ENCODE measurements around the gene PPFIBP1.
"Not testable (repeated sequence)": the region's sequence is repeated elsewhere in the genome, so short reads cannot be mapped to it uniquely, and the experiment has no call there.

Gene PPFIBP1

DNA sequence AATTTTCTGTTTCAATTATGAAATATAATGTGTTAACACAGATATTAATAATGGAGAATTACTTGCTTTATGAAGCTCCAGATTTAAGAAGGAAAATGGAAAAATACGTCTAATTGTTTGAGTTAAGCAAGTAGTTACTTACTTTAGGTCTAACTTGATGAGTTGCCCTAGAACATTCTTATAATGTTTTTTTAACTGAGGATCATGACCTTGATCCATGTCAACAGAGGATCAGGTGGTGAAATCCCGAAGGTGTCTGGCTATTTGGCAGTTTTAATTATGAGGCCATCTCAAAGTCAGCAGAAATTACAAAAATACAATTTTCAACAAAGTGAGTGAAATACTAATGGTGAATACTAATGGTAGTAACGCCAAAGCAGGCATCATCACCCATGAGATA, 115.3 kb downstream of the PPFIBP1 start:
- no peak overlapping the region for H3K27ac ChIP-seq
- no peak for TF ChIP-seq ZFX (IDR thresholded peaks at IDR 0.05; ENCODE audit: borderline replicate concordance)

DNA sequence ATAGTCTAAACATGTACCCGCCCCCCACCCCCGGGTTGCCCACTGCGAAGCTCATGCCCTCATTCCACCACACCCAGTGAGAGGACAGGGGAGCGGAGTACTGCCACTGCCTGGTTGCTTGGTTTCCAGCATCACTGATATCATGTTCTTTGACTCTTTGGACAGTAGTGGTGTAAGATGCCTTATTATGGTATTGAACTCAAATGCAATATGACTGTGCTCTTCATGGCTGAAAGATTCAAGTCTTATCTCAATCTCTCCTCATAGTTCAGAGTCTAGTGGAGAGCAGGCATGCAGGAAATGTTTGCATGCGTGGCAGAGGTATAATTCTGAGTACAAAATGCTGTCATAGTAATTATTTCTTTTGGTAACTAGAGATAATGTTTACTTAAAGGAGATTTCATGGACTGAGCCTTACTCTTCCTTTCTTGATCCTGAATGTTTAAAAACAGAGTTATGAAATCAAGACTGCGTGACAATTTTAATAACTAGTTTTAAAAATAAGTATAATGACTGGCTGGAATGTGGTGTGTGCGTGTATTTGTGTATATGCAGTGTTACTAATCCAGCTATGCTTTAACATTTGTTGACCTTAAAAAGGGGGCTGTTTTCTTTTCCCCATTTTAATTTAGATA, 116.7 kb downstream of the PPFIBP1 start:
- H3K27ac ChIP-seq: not testable (repeated sequence)

DNA sequence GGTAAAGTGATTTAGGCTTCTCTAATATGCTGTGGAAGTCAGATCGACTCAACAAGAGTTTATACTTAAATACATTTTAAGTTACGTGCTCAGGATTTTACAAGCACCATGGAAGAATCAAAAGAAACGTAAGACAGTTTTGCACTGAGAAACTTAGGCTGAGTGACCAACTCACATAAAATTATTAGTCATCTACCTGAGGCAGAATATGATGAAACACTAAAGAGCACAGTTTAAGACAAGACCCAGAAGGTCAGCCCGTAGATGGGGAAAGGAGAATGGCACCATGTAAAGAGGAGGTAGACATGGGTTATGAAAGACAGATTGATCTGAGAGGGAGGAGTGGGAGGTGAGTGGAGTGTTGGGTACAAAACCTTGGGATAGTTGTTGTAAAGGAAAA, 118.4 kb downstream of the PPFIBP1 start:
- H3K27ac ChIP-seq: not testable (repeated sequence)

DNA sequence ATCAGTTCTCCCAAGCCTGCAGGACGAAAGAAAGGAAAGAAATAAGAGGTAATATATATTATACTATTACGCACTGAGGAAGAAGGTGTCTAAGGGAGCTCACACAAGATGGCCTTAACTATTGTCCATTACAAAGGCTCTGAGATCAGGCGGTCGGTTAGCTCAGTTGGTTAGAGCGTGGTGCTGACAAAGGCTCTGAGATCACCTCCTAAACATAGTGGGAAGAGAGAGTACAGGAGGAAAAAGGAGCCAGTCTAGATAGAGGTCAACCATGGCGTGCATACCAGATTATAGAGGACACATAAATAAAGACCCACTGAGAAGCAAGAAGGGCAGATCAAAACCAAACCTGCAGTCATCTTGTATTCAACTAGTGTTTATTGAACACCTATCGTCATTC, 118.9 kb downstream of the PPFIBP1 start:
- not testable (repeated sequence) for H3K27ac ChIP-seq

DNA sequence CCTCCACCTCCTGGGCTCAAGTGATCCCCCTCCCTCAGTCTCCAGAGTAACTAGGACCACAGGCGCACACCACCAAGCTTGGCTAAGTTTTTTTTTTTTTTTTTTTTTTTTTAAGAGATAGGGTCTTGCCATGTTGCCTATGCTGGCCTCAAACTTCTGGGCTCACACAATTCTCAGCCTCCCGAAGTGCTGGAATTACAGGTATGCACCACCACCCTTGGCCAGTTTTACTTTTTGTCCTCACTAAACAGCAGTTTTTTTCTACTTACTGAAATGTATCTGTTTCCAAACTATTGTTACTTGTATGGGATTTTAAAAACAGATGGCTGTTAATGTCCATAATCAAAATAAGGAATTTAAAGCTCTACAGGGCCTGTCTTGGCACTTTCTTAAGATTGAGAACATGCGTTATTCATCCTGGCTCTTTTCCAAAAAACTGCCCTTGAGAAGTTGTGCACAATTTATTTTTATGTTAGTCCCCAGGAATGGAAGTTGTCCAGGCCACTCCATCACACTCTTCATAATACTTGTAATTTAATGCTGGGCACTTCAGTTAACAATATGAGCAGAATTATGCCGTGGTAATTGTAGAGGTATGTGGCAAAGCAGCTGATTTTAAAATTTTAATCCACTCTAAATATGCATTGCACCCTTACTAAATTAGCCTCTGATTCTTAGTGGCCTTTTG, 120.3 kb downstream of the PPFIBP1 start:
- no peak for TF ChIP-seq ZFX (IDR thresholded peaks at IDR 0.05; ENCODE audit: borderline replicate concordance)
- TF ChIP-seq, protein P1, sequence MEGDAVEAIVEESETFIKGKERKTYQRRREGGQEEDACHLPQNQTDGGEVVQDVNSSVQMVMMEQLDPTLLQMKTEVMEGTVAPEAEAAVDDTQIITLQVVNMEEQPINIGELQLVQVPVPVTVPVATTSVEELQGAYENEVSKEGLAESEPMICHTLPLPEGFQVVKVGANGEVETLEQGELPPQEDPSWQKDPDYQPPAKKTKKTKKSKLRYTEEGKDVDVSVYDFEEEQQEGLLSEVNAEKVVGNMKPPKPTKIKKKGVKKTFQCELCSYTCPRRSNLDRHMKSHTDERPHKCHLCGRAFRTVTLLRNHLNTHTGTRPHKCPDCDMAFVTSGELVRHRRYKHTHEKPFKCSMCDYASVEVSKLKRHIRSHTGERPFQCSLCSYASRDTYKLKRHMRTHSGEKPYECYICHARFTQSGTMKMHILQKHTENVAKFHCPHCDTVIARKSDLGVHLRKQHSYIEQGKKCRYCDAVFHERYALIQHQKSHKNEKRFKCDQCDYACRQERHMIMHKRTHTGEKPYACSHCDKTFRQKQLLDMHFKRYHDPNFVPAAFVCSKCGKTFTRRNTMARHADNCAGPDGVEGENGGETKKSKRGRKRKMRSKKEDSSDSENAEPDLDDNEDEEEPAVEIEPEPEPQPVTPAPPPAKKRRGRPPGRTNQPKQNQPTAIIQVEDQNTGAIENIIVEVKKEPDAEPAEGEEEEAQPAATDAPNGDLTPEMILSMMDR (IDR thresholded peaks at IDR 0.05): no peak
- no peak overlapping the region for H3K27ac ChIP-seq

DNA sequence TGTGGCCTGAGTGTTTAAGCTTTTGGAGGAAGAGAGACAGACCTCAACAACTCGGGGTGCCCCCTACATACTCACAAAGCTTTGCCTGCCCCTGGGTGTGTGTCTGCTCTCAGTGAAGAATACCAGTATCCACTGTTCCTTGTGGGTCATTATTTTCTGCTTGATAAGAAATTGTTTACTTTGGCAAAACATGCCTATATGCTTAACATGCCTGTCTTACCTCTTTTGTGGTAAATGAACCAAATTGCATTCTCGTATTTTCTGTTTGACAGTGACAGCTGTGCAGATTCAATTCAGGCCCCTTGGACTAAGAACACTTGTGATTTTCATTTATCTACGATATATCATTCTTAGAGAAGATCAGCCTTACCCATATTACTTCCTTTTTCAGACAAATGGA, 121.7 kb downstream of the PPFIBP1 start:
- H3K27ac ChIP-seq: no peak overlapping the region
- TF ChIP-seq, protein P1 (IDR thresholded peaks at IDR 0.05): no peak
- TF ChIP-seq ZFX (IDR thresholded peaks at IDR 0.05; ENCODE audit: borderline replicate concordance): no peak

DNA sequence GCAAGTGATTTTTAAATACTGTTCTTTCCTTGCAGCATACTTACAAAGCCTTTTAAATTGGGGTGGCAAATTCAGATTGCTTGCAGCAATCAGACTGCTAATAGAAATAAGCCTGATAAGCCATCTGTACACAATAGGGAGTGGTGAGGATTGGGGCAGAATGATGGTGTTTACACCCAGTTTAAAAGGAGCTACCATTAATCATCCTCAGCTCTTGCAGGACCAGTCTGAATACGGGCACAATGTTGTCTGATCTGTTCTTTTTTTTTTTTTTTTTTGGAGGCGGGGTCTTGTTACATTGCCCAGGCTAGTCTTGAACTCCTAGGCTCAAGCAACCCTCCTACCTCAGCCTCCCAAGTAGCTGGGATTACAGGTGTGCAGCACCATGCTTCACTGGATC, 122.1 kb downstream of the PPFIBP1 start:
- TF ChIP-seq, protein P1 (IDR thresholded peaks at IDR 0.05): no peak
- TF ChIP-seq ZFX (IDR thresholded peaks at IDR 0.05; ENCODE audit: borderline replicate concordance): no peak
- no peak overlapping the region for H3K27ac ChIP-seq

DNA sequence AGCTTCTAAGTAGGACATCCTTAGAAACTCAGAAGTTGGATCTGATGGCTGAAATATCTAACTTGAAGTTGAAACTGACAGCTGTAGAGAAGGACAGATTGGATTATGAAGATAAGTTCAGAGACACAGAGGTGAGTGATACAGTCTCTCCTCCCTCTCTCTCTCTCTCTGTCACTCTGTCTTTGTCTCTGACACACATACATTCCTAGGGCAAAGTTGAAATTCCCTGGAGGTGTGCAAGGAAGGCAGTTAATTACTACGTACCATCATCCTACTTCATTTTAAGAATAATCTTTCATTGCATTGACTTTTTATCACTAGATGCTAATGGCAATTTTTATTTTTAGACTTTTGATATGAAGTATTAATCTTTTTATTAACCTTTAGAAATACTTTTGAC, 126.0 kb downstream of the PPFIBP1 start:
- H3K27ac ChIP-seq: no peak overlapping the region

DNA sequence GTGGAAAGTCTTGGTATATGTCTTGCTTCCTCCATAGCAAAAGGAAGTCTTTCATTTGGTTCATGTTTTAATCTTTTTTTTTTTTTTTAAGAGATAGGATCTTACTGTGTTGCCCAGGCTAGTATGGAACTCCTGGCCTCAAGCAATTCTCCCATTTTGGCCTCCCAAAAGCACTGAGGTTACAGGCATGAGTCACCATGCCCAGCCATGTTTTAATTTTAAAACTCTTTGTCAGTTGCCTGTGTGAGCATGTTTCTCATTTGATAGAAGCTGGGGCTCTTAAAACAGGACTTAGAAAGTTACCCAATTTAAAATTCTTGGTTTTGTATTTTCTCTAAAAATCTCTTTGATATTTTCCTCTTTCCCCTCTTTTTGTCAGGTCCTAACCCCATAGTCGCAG, 127.2 kb downstream of the PPFIBP1 start:
- no peak overlapping the region for H3K27ac ChIP-seq
- TF ChIP-seq, protein P1 (IDR thresholded peaks at IDR 0.05): no peak
- TF ChIP-seq ZFX (IDR thresholded peaks at IDR 0.05; ENCODE audit: borderline replicate concordance): no peak

More for the DNA sequence above, 126.0 kb downstream of the PPFIBP1 start:
- TF ChIP-seq ZFX (IDR thresholded peaks at IDR 0.05; ENCODE audit: borderline replicate concordance): no peak
- TF ChIP-seq, protein P1 (IDR thresholded peaks at IDR 0.05): no peak

Data from 22Rv1 (cell line).